SK-N-SH (cell line): ENCODE results near the gene SNCG. TPM values are rescaled to one million over a fixed set of nuclear protein-coding genes. Genes with fewer than 3 reads are reported as not detected.

Experiments used
- CTCF ChIA-PET: fragments of 300-600, 350-600 bp; formaldehyde crosslinking; extraction: SDS; loops from one replicate; lab custom pipeline; 2021; lab: Yijun Ruan, JAX
- POLR2A ChIA-PET: fragments of 350-600 bp; sonication (Branson Sonifier 250); formaldehyde crosslinking; extraction: SDS; loops from one replicate; lab custom pipeline; 2020; ENCODE audit warnings: antibody characterized with exemption, inconsistent platforms; lab: Yijun Ruan, JAX
- DNase-seq: peaks from one replicate; pipeline ENCODE4 v3.0.0; 2012
- H2AFZ ChIP-seq: fragments of 200-600 bp; sonication (generic); 2 replicates; pipeline ENCODE4 v1.8.1; 2016; ENCODE audit warnings: antibody characterized with exemption, mild to moderate bottlenecking, low read depth
- H3F3A ChIP-seq: fragments of 200-600 bp; sonication (generic); replicated peaks from 2 replicates; pipeline ENCODE3; 2016; ENCODE audit warnings: antibody characterized with exemption, mild to moderate bottlenecking; ENCODE audit not compliant: insufficient read depth
- H3K27ac ChIP-seq, 2 experiments: fragments of 200-500 bp in 1 of 2; fragments of 200-600 bp in 1 of 2; sonication (Bioruptor generic) in 1 of 2; sonication (generic), shearing (Covaris generic) in 1 of 2; 2 replicates each; pipeline versions ENCODE4 v1.5.1 to v1.6.1; 2014 to 2016; ENCODE audit warnings: low read depth in 2 of 2, inconsistent platforms in 1 of 2, low read length in 1 of 2, mild to moderate bottlenecking in 1 of 2, mixed read lengths in 1 of 2
- H3K27me3 ChIP-seq: fragments of 200-600 bp; sonication (generic), shearing (Covaris generic); 2 replicates; pipeline ENCODE4 v1.6.1; 2016; ENCODE audit warnings: mixed run types; ENCODE audit not compliant: insufficient read depth
- H3K36me3 ChIP-seq, 2 experiments: fragments of 200-500 bp in 1 of 2; fragments of 200-600 bp in 1 of 2; sonication (Bioruptor generic) in 1 of 2; sonication (generic) in 1 of 2; replicated peaks in 1 of 2; 2 replicates each; pipeline versions ENCODE3 to v1.5.1; 2014 to 2016; ENCODE audit warnings: low read length in 1 of 2, mild to moderate bottlenecking in 1 of 2; ENCODE audit not compliant: insufficient read depth in 2 of 2, control insufficient read depth in 1 of 2
- H3K4me1 ChIP-seq, 2 experiments: fragments of 200-500 bp in 1 of 2; fragments of 200-600 bp in 1 of 2; sonication (Bioruptor generic) in 1 of 2; sonication (generic), shearing (Covaris generic) in 1 of 2; 2 replicates each; pipeline versions ENCODE4 v1.5.1 to v1.6.1; 2014 to 2016; ENCODE audit warnings: low read depth in 1 of 2, low read length in 1 of 2, mixed run types in 1 of 2; ENCODE audit not compliant: insufficient read depth in 2 of 2, control insufficient read depth in 1 of 2
- H3K4me2 ChIP-seq: fragments of 200-600 bp; sonication (generic), shearing (Covaris generic); 2 replicates; pipeline ENCODE4 v1.6.1; 2017; ENCODE audit warnings: mixed run types
- H3K4me3 ChIP-seq, 2 experiments: fragments of 200-500 bp in 1 of 2; fragments of 200-600 bp in 1 of 2; sonication (Bioruptor generic) in 1 of 2; sonication (generic), shearing (Covaris generic) in 1 of 2; 2 replicates each; pipeline versions ENCODE4 v1.5.1 to v1.8.1; 2014 to 2016; ENCODE audit warnings: low read depth in 2 of 2, inconsistent platforms in 1 of 2, low read length in 1 of 2, mild to moderate bottlenecking in 1 of 2, mixed read lengths in 1 of 2, moderate library complexity in 1 of 2
- H3K79me2 ChIP-seq: fragments of 200-600 bp; sonication (generic); 2 replicates; pipeline ENCODE4 v1.8.1; 2017; ENCODE audit warnings: mild to moderate bottlenecking; ENCODE audit not compliant: insufficient read depth
- H3K9ac ChIP-seq: fragments of 200-600 bp; sonication (generic); 2 replicates; pipeline ENCODE4 v1.6.1; 2017; ENCODE audit warnings: mixed run types
- H3K9me2 ChIP-seq: fragments of 200-600 bp; sonication (generic); 2 replicates; pipeline ENCODE4 v1.6.1; 2017; ENCODE audit warnings: mixed run types
- H3K9me3 ChIP-seq: fragments of 200-600 bp; sonication (generic); 2 replicates; pipeline ENCODE4 v1.6.1; 2017; ENCODE audit warnings: mixed run types, mild to moderate bottlenecking, moderate library complexity
- H4K20me1 ChIP-seq: fragments of 200-600 bp; sonication (generic); 2 replicates; pipeline ENCODE4 v1.6.1; 2017; ENCODE audit warnings: mild to moderate bottlenecking, mixed run types; ENCODE audit not compliant: insufficient read depth
- CHD2 ChIP-seq: fragments of 150-350 bp; IDR thresholded peaks from 2 replicates; pipeline ENCODE4 v1.6.1; 2018; ENCODE audit warnings: low read length; ENCODE audit not compliant: partially characterized antibody
- EZH2phosphoT487 ChIP-seq: fragments of 200-600 bp; sonication (generic); IDR thresholded peaks from 2 replicates; pipeline ENCODE4 v1.6.1; 2017; ENCODE audit warnings: low read depth, mixed run types, mild to moderate bottlenecking, antibody characterized with exemption, moderate library complexity, borderline replicate concordance
- FOSL2 ChIP-seq: IDR thresholded peaks from 2 replicates; pipeline ENCODE4 v1.4.0; 2012; ENCODE audit warnings: low read depth, mild to moderate bottlenecking, moderate library complexity, borderline replicate concordance
- FOXJ3 ChIP-seq: sonication (generic); formaldehyde crosslinking; IDR thresholded peaks from 2 replicates; pipeline ENCODE4 v1.5.1; 2020; ENCODE audit warnings: mild to moderate bottlenecking, missing genetic modification reagents
- FOXM1 ChIP-seq: IDR thresholded peaks from 2 replicates; pipeline ENCODE4 v1.4.0; 2012; ENCODE audit warnings: low read depth, mild to moderate bottlenecking
- IRF3 ChIP-seq: fragments of 150-350 bp; IDR thresholded peaks from 2 replicates; pipeline ENCODE4 v1.6.1; 2016; ENCODE audit warnings: mild to moderate bottlenecking, low read depth, low read length
- MAX ChIP-seq: IDR thresholded peaks from 2 replicates; pipeline ENCODE4 v1.4.0; 2012; ENCODE audit warnings: low read depth
- MEF2A ChIP-seq: IDR thresholded peaks from 2 replicates; pipeline ENCODE4 v1.4.0; 2012; ENCODE audit warnings: low read depth, borderline replicate concordance
- RCOR1 ChIP-seq: fragments of 150-350 bp; IDR thresholded peaks from 2 replicates; pipeline ENCODE4 v1.6.1; 2017; ENCODE audit warnings: antibody characterized with exemption, low read length
- REST ChIP-seq: IDR thresholded peaks from 2 replicates; pipeline ENCODE4 v1.6.1; 2012; ENCODE audit warnings: mild to moderate bottlenecking, low read depth, low read length, moderate library complexity
- RFX5 ChIP-seq: IDR thresholded peaks from 2 replicates; pipeline ENCODE4 v1.6.1; 2012; ENCODE audit warnings: mild to moderate bottlenecking, improper control_type of control experiment, low read length
- RXRA ChIP-seq: IDR thresholded peaks from 2 replicates; pipeline ENCODE4 v1.4.0; 2012; ENCODE audit warnings: low read depth, mild to moderate bottlenecking, borderline replicate concordance
- SIN3A ChIP-seq: IDR thresholded peaks from 2 replicates; pipeline ENCODE4 v1.6.1; 2012; ENCODE audit warnings: low read depth, mild to moderate bottlenecking, low read length, moderate library complexity, borderline replicate concordance
- SMC3 ChIP-seq: IDR thresholded peaks from 2 replicates; pipeline ENCODE4 v1.6.1; 2012; ENCODE audit warnings: low read depth, low read length, improper control_type of control experiment
- TAF1 ChIP-seq: IDR thresholded peaks from 2 replicates; pipeline ENCODE4 v1.6.1; 2012; ENCODE audit warnings: low read depth, mild to moderate bottlenecking, low read length, moderate library complexity, borderline replicate concordance
- TCF12 ChIP-seq: IDR thresholded peaks from 2 replicates; pipeline ENCODE4 v1.4.0; 2012
- USF1 ChIP-seq: IDR thresholded peaks from 2 replicates; pipeline ENCODE4 v1.4.0; 2012; ENCODE audit warnings: low read depth, borderline replicate concordance
- ZBTB33 ChIP-seq: IDR thresholded peaks from 2 replicates; pipeline ENCODE4 v1.4.0; 2012; ENCODE audit warnings: low read depth, borderline replicate concordance
- WGBS: methylation state at CpG from one replicate; pipeline ENCODE4 v1.1.6; 2017; ENCODE audit warnings: low lambda C conversion rate; 5-methylcytosine and 5-hydroxymethylcytosine counted together
- polyA plus RNA-seq, 3 experiments: library from polyadenylated mRNA; depleted of rRNA; stranded (reverse); fragments of >200 nt; gene quantifications; 2 replicates each; pipeline ENCODE4 v1.2.3, GENCODE V29; 2012

SNCG gene
- polyA plus RNA-seq, 1 of the 3 experiments (the other 2 are of a cell fraction), result 4.3 TPM

GRCh38 chr10:86931872-86932271, 26.5 kb upstream of the SNCG start:
- POLR2A ChIA-PET, result no interaction called here
- Histone ChIP-seq H3K4me2 (no peak overlapping the region), H2AFZ (no peak overlapping the region), H3K9me2 (no peaks in the 10 kb centered on the region), H3K27ac (no peak overlapping the region), H3K79me2 (no peaks in the 10 kb centered on the region), H3K4me1 (no peaks in the 10 kb centered on the region), H3K36me3 (peaks cover 19 to 29% of the 10 kb centered on the region in 2 experiments), H3K4me3 (no peak overlapping the region), H3K9ac (no peak overlapping the region), H3F3A (peaks cover 2% of the 10 kb centered on the region), H3K9me3 (no peaks in the 10 kb centered on the region), H3K27me3 (no peaks in the 10 kb centered on the region), H4K20me1 (no peaks in the 10 kb centered on the region)
- WGBS, result 93% methylated on average over 1 of the region's 1 CpG
- CTCF ChIA-PET, result interaction anchor here (1.0 to 1.6 kb wide), 5 partner anchors 8 to 29 kb away, joined by 3 to 4 read pairs (median 4); no protein-coding TSS in a partner anchor
- TF ChIP-seq RXRA, result no peak
- TF ChIP-seq TAF1, result no peak
- TF ChIP-seq ZBTB33, result no peak
- no peak for TF ChIP-seq MEF2A
- no peak for TF ChIP-seq RFX5
- no peak for TF ChIP-seq FOXJ3
- no peak for TF ChIP-seq USF1
- no peak for TF ChIP-seq SIN3A
- no peak for TF ChIP-seq CHD2
- no peak for TF ChIP-seq REST
- no peak for TF ChIP-seq EZH2phosphoT487
- no peak for TF ChIP-seq SMC3
- no peak for TF ChIP-seq IRF3
- TF ChIP-seq FOSL2, result no peak
- TF ChIP-seq FOXM1, result no peak
- TF ChIP-seq RCOR1, result no peak
- TF ChIP-seq TCF12, result no peak
- no peak for TF ChIP-seq MAX
- DNase-seq, result no peak
